BE2C (cell line): ENCODE measurements around the gene PATJ.
A peak's percentile ranks its signal among the peaks of the same experiment; 100 is the strongest.
"Not testable (repeated sequence)": the region's sequence is repeated elsewhere in the genome, so short reads cannot be mapped to it uniquely, and the experiment has no call there.

Experiments used
- DNase-seq: peaks from one replicate; pipeline ENCODE4 v3.0.0-alpha.2; 2020
- H3K27me3 ChIP-seq: fragments of 250-450 bp; sonication (Bioruptor Pico); 2 replicates; pipeline ENCODE4 v1.5.1; 2020; ENCODE audit warnings: mild to moderate bottlenecking
- H3K36me3 ChIP-seq: fragments of 250-450 bp; sonication (Bioruptor Pico); 2 replicates; pipeline ENCODE4 v1.5.1; 2020; ENCODE audit warnings: mild to moderate bottlenecking
- H3K4me1 ChIP-seq: fragments of 250-450 bp; sonication (Bioruptor Pico); 2 replicates; pipeline ENCODE4 v1.5.1; 2020
- H3K4me3 ChIP-seq: 2 replicates; pipeline ENCODE4 v1.5.1; 2011; ENCODE audit warnings: low read depth, low read length
- H3K9me3 ChIP-seq: fragments of 250-450 bp; sonication (Bioruptor Pico); 2 replicates; pipeline ENCODE4 v1.5.1; 2020
- CTCF ChIP-seq: IDR thresholded peaks from 2 replicates; pipeline ENCODE4 v1.5.1; 2012; ENCODE audit warnings: mild to moderate bottlenecking, low read depth, low read length

PATJ gene

GRCh38 chr1:61875198-61875597, 132.9 kb downstream of the PATJ start:
- TF ChIP-seq CTCF: no peak
- no peaks in the 10 kb centered on the region for H3K27me3 ChIP-seq
- no peaks in the 10 kb centered on the region for H3K4me1 ChIP-seq
- no peaks in the 10 kb centered on the region for H3K9me3 ChIP-seq
- no peak for DNase-seq
- no peak overlapping the region for H3K4me3 ChIP-seq
- no peaks in the 10 kb centered on the region for H3K36me3 ChIP-seq

GRCh38 chr1:61879887-61880474, 137.7 kb downstream of the PATJ start:
- not testable (repeated sequence) for H3K27me3 ChIP-seq, H3K36me3 ChIP-seq, H3K4me3 ChIP-seq, H3K9me3 ChIP-seq, DNase-seq, H3K4me1 ChIP-seq

GRCh38 chr1:61887076-61887867, 145.0 kb downstream of the PATJ start:
- no peak for TF ChIP-seq CTCF
- H3K4me1 ChIP-seq: no peaks in the 10 kb centered on the region
- H3K4me3 ChIP-seq: no peak overlapping the region
- no peaks in the 10 kb centered on the region for H3K27me3 ChIP-seq
- no peaks in the 10 kb centered on the region for H3K9me3 ChIP-seq
- no peaks in the 10 kb centered on the region for H3K36me3 ChIP-seq
- no peak for DNase-seq

- Histone ChIP-seq H3K4me1 (no peaks in the 10 kb centered on the region), H3K36me3 (no peaks in the 10 kb centered on the region), H3K4me3 (no peak overlapping the region), H3K9me3 (no peaks in the 10 kb centered on the region), H3K27me3 (no peaks in the 10 kb centered on the region)
- peak; percentile 27 for DNase-seq
- TF ChIP-seq CTCF: no peak
These were observed 145.8 kb downstream of the PATJ start for GRCh38 chr1:61887931-61888564.

GRCh38 chr1:61888808-61889207, 146.5 kb downstream of the PATJ start:
- no peak for DNase-seq
- no peaks in the 10 kb centered on the region for H3K4me1 ChIP-seq
- no peak for TF ChIP-seq CTCF
- no peaks in the 10 kb centered on the region for H3K27me3 ChIP-seq
- no peaks in the 10 kb centered on the region for H3K9me3 ChIP-seq
- no peaks in the 10 kb centered on the region for H3K36me3 ChIP-seq
- H3K4me3 ChIP-seq: no peak overlapping the region

GRCh38 chr1:61890435-61890834, 148.2 kb downstream of the PATJ start:
- H3K9me3 ChIP-seq: not testable (repeated sequence)

GRCh38 chr1:61892977-61893376, 150.7 kb downstream of the PATJ start:
- H3K4me3 ChIP-seq: no peak overlapping the region

More at GRCh38 chr1:61890435-61890834, 148.2 kb downstream of the PATJ start:
- not testable (repeated sequence) for H3K4me1 ChIP-seq, H3K27me3 ChIP-seq, H3K4me3 ChIP-seq, DNase-seq, H3K36me3 ChIP-seq

GRCh38 chr1:61894296-61894695, 152.0 kb downstream of the PATJ start:
- not testable (repeated sequence) for H3K36me3 ChIP-seq, H3K9me3 ChIP-seq, H3K4me1 ChIP-seq, DNase-seq, H3K27me3 ChIP-seq, H3K4me3 ChIP-seq

More at GRCh38 chr1:61892977-61893376, 150.7 kb downstream of the PATJ start:
- Histone ChIP-seq H3K4me1 (no peaks in the 10 kb centered on the region), H3K27me3 (no peaks in the 10 kb centered on the region), H3K36me3 (no peaks in the 10 kb centered on the region), H3K9me3 (no peaks in the 10 kb centered on the region)
- no peak for TF ChIP-seq CTCF
- no peak for DNase-seq
